NCI-H1105 treated with DMSO at 0.1 percent for 48 hours (cell line): ENCODE data around the gene TMEM50A.
"Not testable (repeated sequence)": the region's sequence is repeated elsewhere in the genome, so short reads cannot be mapped to it uniquely, and the experiment has no call there.

ENCODE experiments used
- DNase-seq: peaks from one replicate; lab custom pipeline; 2025; lab: John Stamatoyannopoulos, UW

Gene TMEM50A

DNA sequence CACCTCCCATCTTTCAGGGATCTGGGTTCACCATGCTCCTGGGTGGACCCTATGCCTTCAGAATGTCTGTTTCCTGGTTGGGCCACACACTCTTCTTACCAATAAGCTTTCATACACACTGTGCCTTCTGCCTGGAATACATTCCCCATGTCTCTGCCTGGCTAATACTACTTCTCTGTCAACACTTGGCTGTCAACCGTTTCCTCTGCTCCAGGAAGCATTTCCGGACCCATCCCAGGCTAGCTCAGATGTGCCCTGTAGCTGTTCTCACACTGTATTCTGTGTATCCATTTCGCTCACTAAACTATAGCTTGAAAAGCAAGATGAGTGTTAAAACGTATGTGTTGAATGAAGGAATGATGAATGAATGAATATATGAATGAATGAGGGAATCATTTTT is 49.0 kb downstream of the TMEM50A start:
- not testable (repeated sequence) for DNase-seq

DNA sequence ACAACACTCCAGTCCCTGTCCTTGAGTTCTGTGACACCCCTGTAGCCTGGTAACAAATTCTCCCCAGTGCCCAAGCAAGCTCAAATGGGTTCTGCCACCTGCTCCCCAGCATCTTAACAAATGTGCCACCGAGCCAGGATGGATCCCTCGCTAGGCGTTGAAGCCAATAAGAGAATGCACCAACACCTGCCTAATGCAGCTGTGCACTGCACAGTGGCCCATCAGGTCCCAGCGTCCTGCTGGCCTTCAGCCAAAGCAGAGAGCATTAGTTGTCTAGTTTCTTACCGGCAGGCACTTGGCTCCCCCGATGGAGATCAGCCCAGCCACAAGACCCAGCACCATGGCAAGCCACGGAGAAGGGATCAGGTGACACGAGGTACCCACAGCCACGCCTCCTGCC is 50.6 kb downstream of the TMEM50A start:
- peak; percentile 87 for DNase-seq

- DNase-seq, result not testable (repeated sequence)
Observed at GRCh38 chr1:25389721-25390120, 51.6 kb downstream of the TMEM50A start.

DNA sequence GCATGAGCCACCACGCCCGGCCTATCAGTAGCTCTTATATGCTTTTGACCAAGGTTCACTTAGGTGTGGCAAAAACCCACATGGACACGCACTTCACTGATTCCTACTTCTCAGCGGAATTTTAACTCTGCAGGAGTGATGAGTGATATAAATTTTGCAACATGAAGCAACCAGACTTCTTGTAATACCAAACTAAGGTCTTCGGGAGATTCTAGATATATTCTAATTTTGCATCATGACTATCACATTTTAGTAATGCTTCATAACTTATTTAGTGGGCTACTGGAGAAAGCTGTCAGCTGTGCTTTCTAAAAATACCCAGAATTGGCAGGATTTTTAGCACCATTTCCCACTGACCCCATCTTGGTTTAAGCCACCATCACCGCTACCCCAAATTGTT is 54.7 kb downstream of the TMEM50A start:
- no peak for DNase-seq

DNA sequence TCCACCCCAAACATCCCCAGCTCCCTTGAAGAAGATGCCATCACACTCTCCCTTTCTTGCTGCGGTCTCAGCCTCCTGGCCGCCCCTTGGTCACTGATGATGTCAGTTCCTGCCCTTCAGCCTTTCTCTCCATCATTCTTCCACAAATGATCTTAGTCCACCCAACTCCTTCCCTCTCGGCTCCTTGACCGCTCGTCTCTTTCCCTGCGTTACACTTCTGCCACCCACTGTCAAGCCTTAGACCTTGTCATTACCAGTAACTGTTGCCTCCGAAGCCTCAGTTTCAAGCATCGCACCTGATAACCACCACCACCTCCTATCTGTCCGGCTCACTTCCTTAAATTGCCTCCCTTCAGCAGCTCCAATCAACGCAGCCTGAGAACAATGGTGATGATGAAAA is 59.4 kb downstream of the TMEM50A start:
- not testable (repeated sequence) for DNase-seq

DNA sequence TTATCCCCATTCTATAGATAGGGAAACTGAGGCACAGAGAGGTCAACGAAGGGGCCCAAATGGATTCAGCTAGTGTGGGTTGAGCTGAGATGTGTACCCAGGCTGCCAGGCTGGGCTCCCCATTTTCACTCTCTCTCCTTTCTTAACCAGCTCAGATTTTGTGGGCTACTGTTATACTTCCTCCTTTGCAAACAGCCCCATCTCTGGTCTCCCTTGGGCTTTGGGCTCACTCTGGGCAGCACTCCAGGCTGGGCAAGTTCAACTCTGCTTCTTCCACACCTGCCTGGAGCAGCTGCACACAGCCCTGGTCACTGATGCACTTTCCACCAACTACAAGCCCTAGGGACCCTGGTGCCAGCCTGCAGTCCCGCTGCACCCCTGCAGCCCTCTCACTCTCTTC is 59.9 kb downstream of the TMEM50A start:
- not testable (repeated sequence) for DNase-seq

DNA sequence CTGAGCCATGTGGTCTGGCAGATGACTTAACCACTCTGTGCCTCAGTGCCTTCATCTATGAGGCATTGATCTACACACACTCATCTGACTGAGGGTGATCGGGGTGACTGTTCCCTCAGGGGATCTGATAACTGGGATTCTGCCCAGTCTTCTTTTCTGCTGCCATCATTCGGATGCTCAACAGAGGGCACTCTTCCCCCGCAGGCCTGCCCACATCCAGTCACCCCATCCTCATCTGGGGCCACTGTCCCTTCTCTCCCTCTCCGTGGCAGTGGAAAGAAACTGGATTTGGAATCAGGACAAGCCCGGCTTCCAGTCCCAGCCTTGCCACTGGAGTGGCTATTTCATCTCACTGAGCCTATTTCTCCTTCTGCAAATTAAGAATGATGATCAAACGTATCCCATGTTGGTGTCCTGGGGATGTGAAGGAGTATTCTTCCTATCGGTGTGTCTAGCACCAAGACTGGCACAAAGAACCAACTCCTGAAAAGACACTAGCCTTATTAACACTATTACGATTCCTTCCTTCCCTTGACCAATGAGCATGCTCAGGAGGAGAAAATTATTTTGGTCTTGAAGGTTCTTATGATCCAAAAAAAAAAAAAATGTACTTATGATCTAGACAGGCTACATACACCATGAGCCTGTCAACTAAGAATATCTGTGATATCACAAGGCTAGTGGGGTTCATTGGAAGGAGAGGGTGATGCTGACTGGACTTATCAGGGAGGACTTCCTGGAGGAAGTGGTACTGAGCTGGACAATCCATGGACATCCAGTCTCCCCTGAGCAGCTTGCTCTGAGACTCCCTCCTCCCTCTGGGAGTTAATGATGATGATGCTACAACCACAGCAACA is 65.0 kb downstream of the TMEM50A start:
- peak; percentile 3 for DNase-seq

- not testable (repeated sequence) for DNase-seq
Observed at GRCh38 chr1:25405731-25406305, 67.7 kb downstream of the TMEM50A start.

DNA sequence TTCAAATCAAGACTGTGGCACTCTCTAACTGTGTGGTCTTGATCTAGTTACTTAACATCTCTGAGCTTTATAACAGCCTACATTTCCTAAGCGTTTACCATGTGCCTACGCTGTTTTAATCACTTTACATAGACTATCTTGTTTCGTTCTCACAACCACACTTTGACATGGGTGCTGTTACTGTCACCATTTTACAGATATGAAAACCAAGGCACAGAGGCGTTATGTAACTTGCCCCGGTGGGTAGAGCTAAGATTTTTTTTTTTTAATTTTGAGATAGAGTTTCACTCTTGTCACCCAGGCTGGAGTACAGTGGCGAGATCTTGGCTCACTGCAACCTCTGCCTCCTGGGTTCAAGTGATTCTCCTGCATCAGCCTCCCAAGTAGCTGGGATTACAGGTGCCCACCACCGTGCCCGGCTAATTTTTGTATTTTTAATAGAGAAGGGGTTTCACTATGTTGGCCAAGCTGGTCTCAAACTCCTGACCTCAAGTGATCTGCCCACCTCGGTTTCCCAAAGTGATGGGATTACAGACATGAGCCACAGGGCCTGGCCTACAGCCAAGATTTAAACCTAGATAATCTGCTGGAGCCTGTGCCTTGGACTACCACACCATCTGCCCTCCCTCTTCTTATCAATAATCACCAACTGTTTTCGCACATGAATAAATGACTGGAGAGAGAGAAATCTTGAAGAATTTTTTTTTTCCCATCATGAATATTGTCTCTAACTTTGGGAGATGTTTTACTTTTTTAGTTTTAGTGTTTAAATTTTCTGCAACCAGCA is 71.7 kb downstream of the TMEM50A start:
- DNase-seq, result not testable (repeated sequence)
